Measurements from ENCODE around the gene NCEH1. TPM values are rescaled to one million over a fixed set of nuclear protein-coding genes. Genes with fewer than 3 reads are reported as not detected.
A peak's percentile ranks its signal among the peaks of the same experiment; 100 is the strongest.
"Not testable (repeated sequence)": the region's sequence is repeated elsewhere in the genome, so short reads cannot be mapped to it uniquely, and the experiment has no call there.

Gene NCEH1
- total and polyA plus RNA-seq, 5 experiments from 2014 or later: 1.9 to 5.9 (median 3.4) TPM

DNA sequence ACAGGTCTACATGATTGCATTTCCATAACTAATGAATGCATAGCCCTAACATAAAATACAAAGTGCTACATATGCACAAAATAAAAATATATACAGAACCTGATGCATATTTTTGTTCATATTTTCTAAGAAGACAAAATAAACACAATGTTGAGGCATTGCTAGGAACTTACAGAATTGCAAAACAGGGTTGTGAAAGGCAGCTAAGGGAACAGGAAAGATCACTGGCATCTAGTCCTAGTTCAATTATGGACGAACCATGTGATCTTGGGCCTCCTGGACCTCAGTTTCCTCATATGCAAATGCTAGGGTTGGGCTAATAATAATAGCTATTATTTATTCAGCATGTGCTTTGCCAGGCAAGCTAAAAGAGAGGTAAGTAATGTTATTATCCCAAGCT, 15.5 kb upstream of the NCEH1 start:
- POLR2A ChIA-PET: no interaction called here

DNA sequence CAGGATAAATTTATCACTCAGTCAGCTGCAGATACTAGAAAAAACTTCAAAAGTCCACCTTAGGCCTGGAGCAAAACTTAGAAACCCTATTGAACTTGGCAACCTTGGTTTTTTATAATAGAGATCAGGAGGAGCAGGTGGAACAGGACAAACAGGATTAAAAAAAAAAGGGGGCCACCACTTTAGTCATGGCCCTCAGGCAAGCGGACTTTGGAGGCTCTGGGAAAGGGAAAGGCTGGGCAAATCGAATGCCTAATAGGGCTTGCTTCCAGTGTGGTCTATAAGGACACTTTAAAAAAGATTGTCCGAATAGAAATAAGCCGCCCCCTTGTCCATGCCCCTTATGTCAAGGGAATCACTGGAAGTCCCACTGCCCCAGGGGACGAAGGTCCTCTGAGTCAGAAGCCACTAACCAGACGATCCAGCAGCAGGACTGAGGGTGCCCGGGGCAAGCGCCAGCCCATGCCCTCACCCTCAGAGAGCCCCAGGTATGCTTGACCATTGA, 11.7 kb upstream of the NCEH1 start:
- POLR2A ChIA-PET, H3K27ac Mint-ChIP-seq: not testable (repeated sequence)

More for the DNA sequence above, 15.5 kb upstream of the NCEH1 start:
- Mint-ChIP-seq H3K27ac (no peak overlapping the region), H3K4me3 (no peak overlapping the region), H3K27me3 (peaks cover 0 to 4% (median 0%) of the 10 kb centered on the region in 5 donors), H3K36me3 (peaks cover 0 to 6% (median 2%) of the 10 kb centered on the region in 3 donors), H3K4me1 (no peaks in the 10 kb centered on the region), H3K9me3 (peaks cover 0 to 18% (median 9%) of the 10 kb centered on the region in 9 donors)
- DNase-seq: no peak
- no peak for ATAC-seq

DNA sequence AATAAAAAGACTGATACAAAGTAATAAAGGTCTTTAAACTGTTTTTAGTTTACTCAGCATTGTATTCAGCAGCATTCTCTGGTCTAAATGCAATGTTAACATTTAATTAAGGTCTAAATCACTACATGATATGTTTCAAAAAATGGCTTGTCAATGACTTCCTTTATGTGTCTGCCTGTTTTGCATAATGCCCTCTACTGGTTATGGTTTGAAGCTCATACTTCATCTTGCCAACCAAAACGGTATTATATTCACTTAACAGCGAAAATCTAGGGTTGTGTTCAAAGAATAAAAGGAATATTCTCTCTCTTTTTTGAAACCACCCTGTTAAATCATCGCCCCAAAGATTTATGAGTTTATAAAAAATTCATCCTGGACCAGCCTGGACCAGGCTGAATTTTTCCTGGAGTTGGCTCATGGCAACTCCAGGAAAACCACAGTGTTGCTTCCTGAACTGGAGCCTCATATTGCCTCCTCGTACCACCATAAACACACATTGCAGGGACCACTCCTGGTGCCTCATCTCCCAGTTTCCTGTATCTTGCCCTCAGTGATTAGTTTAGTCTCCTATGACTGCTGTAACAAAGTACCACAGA, 6.7 kb upstream of the NCEH1 start:
- Mint-ChIP-seq H3K27me3 (peaks cover 0 to 9% (median 3%) of the 10 kb centered on the region in 5 donors), H3K36me3 (peaks cover 0 to 7% (median 0%) of the 10 kb centered on the region in 3 donors), H3K4me1 (no peaks in the 10 kb centered on the region), H3K9me3 (peaks cover 0 to 4% (median 0%) of the 10 kb centered on the region in 9 donors), H3K27ac (no peak overlapping the region), H3K4me3 (no peak overlapping the region)
- POLR2A ChIA-PET: no interaction called here
- peak in 1 of 2 donors; percentile 40 for ATAC-seq
- DNase-seq: no peak

More for the DNA sequence above, 11.7 kb upstream of the NCEH1 start:
- DNase-seq, H3K27me3 Mint-ChIP-seq, H3K4me3 Mint-ChIP-seq, ATAC-seq, H3K4me1 Mint-ChIP-seq: not testable (repeated sequence)
- peaks cover 0 to 13% (median 2%) of the 10 kb centered on the region in 3 donors for H3K36me3 Mint-ChIP-seq
- peaks cover 0 to 18% (median 9%) of the 10 kb centered on the region in 9 donors for H3K9me3 Mint-ChIP-seq

DNA sequence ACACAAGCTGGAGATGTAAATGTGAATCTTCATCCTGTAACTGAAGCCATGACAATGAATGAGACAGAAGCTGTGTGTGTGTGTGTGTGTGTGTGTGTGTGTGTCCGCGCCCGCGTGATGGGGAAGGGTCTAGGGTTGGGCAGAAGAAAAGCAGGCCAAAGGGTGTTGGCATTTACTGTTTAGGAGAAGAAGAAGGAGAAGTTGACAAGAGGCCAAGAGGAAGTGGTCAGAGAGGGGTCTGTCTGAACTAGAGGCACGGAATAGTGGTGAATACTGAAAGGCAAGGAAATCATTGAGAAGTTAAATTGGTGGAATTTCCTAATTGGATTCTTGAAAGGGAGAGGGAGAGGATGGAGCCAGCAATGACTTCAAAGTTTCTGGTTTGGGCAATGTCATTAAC, 5.6 kb upstream of the NCEH1 start:
- Mint-ChIP-seq H3K27ac (no peak overlapping the region), H3K27me3 (peaks cover 0 to 9% (median 3%) of the 10 kb centered on the region in 5 donors), H3K36me3 (peaks cover 0 to 7% (median 0%) of the 10 kb centered on the region in 3 donors), H3K4me3 (no peak overlapping the region), H3K4me1 (peaks cover 0 to 3% (median 0%) of the 10 kb centered on the region in 4 donors), H3K9me3 (peaks cover 0 to 4% (median 0%) of the 10 kb centered on the region in 9 donors)
- DNase-seq (no peak), ATAC-seq (no peak)
- POLR2A ChIA-PET: no interaction called here

DNA sequence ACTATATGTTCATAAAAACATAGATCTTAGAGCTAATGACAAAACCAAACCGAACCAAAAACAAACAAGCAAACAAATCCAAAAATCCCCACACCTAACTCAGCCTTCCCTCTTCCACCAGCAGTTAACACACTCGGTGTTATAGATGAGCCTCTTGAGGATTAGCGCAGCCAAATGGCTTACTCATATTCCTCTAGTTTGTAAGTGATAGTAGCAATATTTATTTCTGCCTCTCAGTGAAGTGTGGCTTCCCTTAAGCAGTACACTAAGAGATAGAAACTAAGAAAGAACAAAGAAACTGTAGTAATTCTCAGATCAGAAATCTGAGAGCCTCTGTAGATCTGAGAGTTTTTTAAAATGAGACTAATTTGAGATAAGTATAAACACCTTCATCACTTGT, 2.4 kb upstream of the NCEH1 start:
- Mint-ChIP-seq H3K4me1 (peaks cover 16 to 27% (median 26%) of the 10 kb centered on the region in 4 donors), H3K27ac (no peak overlapping the region), H3K4me3 (no peak overlapping the region), H3K36me3 (no peaks in the 10 kb centered on the region), H3K27me3 (no peaks in the 10 kb centered on the region), H3K9me3 (no peaks in the 10 kb centered on the region)
- POLR2A ChIA-PET: no interaction called here
- ATAC-seq (no peak), DNase-seq (no peak)

DNA sequence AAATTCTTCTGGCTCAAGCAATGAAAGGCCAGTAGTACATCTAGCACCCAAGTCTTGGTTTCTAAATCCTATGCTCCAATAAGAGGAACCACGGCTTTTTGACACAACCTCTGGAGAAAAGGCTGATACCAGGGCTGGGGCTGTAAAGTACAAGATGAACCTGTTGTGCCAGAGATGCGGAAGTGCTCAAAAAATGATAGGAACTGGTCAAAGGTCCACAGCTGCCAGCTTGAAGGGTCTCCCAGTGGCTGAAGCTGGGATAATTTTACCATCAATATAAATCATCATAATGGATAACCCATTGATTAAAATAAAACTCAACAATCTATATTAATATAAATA, 558 bp upstream of the NCEH1 start:
- H3K27ac Mint-ChIP-seq: peak overlapping the region in 8 of 10 donors; percentile 79 to 96 (median 88)
- no peak for DNase-seq
- peaks cover 16 to 33% (median 26%) of the 10 kb centered on the region in 4 donors for H3K4me1 Mint-ChIP-seq
- no peak for ATAC-seq
- POLR2A ChIA-PET: interaction anchor here (1.2 to 1.5 kb wide), 2 partner anchors 11 to 39 kb away, joined by 3 to 9 read pairs; partner anchors contain the start of gene ECT2
- peak overlapping the region; percentile 92 to 99 (median 96) for H3K4me3 Mint-ChIP-seq
- no peaks in the 10 kb centered on the region for H3K9me3 Mint-ChIP-seq
- H3K27me3 Mint-ChIP-seq: no peaks in the 10 kb centered on the region
- peaks cover 0 to 3% (median 0%) of the 10 kb centered on the region in 3 donors for H3K36me3 Mint-ChIP-seq

DNA sequence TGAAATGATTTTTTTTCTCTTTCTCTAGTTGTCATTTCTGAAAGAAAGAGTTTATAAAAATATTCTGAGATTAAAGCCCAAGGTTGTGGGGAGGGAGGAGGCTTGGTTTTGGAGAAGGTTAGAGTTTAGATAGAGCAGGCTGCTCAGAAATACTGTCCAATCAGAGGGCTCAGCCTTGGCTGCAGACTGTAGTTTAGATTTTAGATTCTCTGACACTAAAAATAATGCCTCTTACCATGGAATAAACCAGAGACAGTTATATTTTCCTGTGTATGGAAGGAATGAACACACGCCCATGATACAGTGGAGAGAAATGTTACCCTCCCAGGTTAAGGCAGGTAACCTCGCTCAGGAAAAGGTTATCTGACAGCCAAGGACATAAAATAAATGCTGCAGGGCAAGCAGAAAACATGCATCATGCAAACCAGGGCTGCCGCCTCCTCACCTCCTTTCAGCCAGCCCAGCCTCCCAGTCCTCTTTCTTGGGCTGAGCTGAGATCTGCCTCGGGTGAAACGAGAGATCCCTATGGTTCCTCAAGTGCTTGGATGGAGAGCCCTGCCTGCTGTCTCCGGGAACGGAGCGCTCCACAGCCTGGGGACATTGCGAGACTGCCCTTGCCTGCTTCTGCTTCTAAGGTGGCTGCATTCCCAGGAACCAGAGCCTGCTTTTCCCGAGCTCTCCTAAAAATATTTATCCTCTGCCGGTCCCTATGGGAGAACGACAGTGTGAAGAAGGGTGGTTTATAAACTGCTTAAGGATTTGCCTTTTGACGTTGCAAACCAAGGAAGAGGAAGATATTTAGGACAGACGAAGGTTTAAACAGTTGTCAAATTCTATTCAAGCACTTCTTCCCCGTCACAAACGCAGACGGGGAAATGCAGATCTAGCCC, 848 bp downstream of the NCEH1 start:
- ATAC-seq: peak; percentile 14 to 24
- Mint-ChIP-seq H3K27ac (peak overlapping the region; percentile 79 to 96 (median 90)), H3K4me1 (peaks cover 18 to 33% (median 28%) of the 10 kb centered on the region in 4 donors), H3K9me3 (no peaks in the 10 kb centered on the region), H3K4me3 (peak overlapping the region; percentile 92 to 99 (median 96)), H3K36me3 (peaks cover 0 to 3% (median 0%) of the 10 kb centered on the region in 3 donors), H3K27me3 (no peaks in the 10 kb centered on the region)
- peak in 1 of 10 donors; percentile 12 for DNase-seq
- POLR2A ChIA-PET: interaction anchor here (1.5 kb wide), 1 partner anchor 40 kb away, joined by 9 read pairs; the partner anchor contains the start of gene ECT2

DNA sequence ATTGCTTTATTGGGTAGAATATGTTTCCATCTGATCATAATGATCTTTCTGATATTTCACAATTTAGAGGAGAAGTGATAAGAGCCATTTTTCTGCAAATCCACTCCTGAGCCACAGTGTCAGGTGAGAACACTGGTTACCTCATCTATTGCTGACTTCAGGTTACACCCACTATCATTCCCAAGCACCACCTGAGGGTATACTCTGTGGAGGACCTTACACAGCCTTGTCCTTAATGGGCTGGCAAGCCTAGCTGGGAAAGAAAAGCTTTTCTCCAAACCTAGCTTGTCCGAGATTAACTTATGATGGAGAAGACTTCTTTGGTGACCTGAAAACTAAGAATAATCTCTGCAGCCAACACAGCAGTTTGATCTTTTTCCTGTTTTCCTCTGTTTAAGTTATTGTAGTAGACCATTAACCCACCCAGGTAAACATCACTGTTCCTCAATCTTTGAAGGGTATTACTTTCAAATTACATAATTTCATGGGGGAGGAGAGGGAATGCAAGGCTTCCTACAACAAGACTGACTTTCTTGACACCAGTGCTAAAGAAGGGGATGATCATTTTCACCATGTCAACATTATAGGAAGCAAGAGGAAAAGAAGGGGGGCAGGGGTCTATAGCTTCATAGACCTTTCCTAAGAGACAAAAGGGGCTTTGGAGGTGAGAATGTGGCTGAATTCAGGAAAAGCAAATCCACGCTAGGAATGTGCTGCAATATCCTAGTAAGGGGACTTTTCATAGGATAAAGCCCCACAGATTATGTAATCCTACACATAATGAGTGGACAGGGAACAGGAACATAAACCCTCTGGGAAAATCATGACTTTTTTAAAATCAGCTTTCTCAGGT, 1.7 kb downstream of the NCEH1 start:
- no peak for ATAC-seq
- POLR2A ChIA-PET: no interaction called here

DNA sequence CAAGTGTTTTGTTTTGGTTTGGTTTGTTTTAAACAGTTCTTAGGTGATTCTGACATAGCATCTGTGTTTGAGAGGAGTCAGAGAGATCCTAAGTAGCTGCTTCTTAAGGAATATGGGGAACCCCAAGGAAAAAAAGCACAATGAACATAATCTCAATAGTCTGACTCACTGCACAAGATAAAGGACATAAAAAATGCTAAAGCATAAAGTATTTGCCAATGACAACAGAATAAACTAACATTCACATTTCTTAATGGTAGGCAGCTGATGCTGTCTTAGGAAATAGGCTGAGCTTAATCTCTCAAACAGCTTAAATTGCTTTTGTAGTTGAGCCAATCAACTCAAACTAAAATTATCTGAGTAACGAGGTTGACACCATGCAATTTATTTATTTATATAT, 2.9 kb downstream of the NCEH1 start:
- Mint-ChIP-seq H3K27me3 (no peaks in the 10 kb centered on the region), H3K4me1 (peaks cover 20 to 33% (median 28%) of the 10 kb centered on the region in 4 donors), H3K27ac (no peak overlapping the region), H3K4me3 (no peak overlapping the region), H3K9me3 (no peaks in the 10 kb centered on the region), H3K36me3 (peaks cover 0 to 3% (median 0%) of the 10 kb centered on the region in 3 donors)
- no peak for ATAC-seq
- DNase-seq: no peak
- POLR2A ChIA-PET: no interaction called here

More for the DNA sequence above, 1.7 kb downstream of the NCEH1 start:
- Mint-ChIP-seq H3K4me1 (peaks cover 18 to 33% (median 28%) of the 10 kb centered on the region in 4 donors), H3K36me3 (peaks cover 0 to 3% (median 0%) of the 10 kb centered on the region in 3 donors), H3K27ac (peak overlapping the region in 4 of 10 donors; percentile 15 to 91 (median 26)), H3K9me3 (no peaks in the 10 kb centered on the region), H3K27me3 (no peaks in the 10 kb centered on the region), H3K4me3 (peak overlapping the region; percentile 92 to 99 (median 96))
- no peak for DNase-seq

DNA sequence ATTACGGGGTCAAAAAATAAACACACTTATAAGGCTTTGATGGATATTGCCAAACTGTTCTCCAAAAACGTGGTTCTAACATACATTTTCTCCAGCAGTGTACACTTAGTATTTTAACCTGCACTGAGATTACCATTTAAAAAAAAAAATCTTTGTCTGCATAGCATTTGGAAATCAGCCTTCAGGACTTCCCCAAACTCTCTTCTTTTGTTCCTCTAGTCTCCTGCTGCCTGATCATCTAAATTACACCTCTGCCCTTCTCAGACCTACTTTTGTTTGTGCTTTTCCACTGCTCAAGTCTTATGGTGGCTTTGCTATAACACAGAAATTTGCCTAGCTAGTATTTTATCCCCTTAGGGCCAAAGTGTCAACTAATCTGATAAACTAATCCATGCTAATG, 3.8 kb downstream of the NCEH1 start:
- H3K9me3 Mint-ChIP-seq: no peaks in the 10 kb centered on the region
- DNase-seq (no peak), ATAC-seq (no peak)
- H3K4me3 Mint-ChIP-seq: no peak overlapping the region
- POLR2A ChIA-PET: no interaction called here
- peaks cover 22 to 33% (median 28%) of the 10 kb centered on the region in 4 donors for H3K4me1 Mint-ChIP-seq
- peak overlapping the region in 1 of 10 donors; percentile 85 for H3K27ac Mint-ChIP-seq
- H3K27me3 Mint-ChIP-seq: no peaks in the 10 kb centered on the region
- H3K36me3 Mint-ChIP-seq: peaks cover 0 to 3% (median 0%) of the 10 kb centered on the region in 3 donors

DNA sequence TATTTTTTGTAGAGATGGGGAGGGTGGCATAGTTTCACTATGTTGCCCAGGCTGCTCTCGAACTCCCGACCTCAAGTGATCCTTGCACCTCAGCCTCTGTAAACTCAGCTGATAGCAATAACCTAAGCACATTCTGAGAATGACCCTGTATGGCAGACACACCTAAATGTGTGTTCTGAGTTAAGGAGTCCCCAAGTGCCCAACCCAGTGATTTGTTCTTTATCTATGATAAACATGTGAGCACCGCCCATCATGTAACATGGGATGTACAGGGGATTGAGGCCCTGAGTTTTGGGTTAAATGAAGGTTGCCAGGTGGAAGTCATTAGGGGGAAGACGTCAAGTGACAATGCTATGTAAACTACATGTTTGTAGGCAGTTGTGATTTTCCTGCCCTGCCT, 5.7 kb downstream of the NCEH1 start:
- no peaks in the 10 kb centered on the region for H3K27me3 Mint-ChIP-seq
- H3K36me3 Mint-ChIP-seq: peaks cover 0 to 6% (median under 1%) of the 10 kb centered on the region in 3 donors
- no peak overlapping the region for H3K4me3 Mint-ChIP-seq
- H3K4me1 Mint-ChIP-seq: peaks cover 21 to 26% (median 24%) of the 10 kb centered on the region in 4 donors
- POLR2A ChIA-PET: no interaction called here
- H3K9me3 Mint-ChIP-seq: no peaks in the 10 kb centered on the region
- ATAC-seq (no peak), DNase-seq (no peak)
- H3K27ac Mint-ChIP-seq: no peak overlapping the region

DNA sequence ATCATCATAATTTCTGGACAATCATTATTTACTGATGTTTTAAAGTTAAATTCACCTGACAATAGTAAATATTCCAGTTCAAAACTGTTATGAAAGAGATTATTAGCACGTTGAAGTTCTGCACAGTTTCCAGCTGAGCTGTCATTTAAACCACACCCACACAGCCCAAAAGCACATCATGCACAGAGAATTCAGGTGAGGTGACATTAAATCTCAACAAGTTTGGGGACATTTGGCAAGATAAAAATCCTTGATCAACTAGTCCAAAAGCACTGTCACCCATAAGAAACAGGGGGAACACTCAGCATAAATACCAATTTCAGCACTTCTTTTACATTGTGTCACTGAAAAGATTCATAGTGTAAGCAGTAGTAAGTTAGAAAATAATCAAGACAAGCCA, 6.9 kb downstream of the NCEH1 start:
- POLR2A ChIA-PET: no interaction called here
- no peaks in the 10 kb centered on the region for H3K9me3 Mint-ChIP-seq
- peak overlapping the region in 1 of 10 donors; percentile 53 for H3K27ac Mint-ChIP-seq
- H3K4me1 Mint-ChIP-seq: peaks cover 11 to 17% (median 14%) of the 10 kb centered on the region in 4 donors
- peaks cover 0 to 6% (median 2%) of the 10 kb centered on the region in 3 donors for H3K36me3 Mint-ChIP-seq
- no peaks in the 10 kb centered on the region for H3K27me3 Mint-ChIP-seq
- ATAC-seq (no peak), DNase-seq (no peak)
- H3K4me3 Mint-ChIP-seq: no peak overlapping the region

Measured in naive thymus-derived CD8-positive, alpha-beta T cell (primary cell).